ENCODE results near the gene MSLN.

GRCh38 chr16:754656-755055 is 5.9 kb upstream of the MSLN start:
- TF ChIP-seq CTCF (IDR thresholded peaks at IDR 0.05) (no peak), POLR2A (IDR thresholded peaks at IDR 0.05) (no peak)
